GM23338 (cell line): Measurements from ENCODE around the gene ZNF593OS. TPM values are rescaled to one million over a fixed set of nuclear protein-coding genes. Genes with fewer than 3 reads are reported as not detected.

Experiments used
- ATAC-seq: fragments of 200-7000 bp; cut with Tn5 transposase; 3 replicates; pipeline ENCODE4 v1.9.1; 2020
- DNase-seq: peaks from one replicate; pipeline ENCODE4 v3.0.0-alpha.2; 2015; ENCODE audit warnings: low spot score
- H2AFZ ChIP-seq: fragments of 200-600 bp; sonication (generic); 2 replicates; pipeline ENCODE4 v1.8.0; 2016; ENCODE audit warnings: antibody characterized with exemption, mild to moderate bottlenecking, moderate library complexity
- H3F3A ChIP-seq: fragments of 200-600 bp; sonication (generic); replicated peaks from 2 replicates; pipeline ENCODE4 v1.8.0; 2017; ENCODE audit warnings: antibody characterized with exemption, mixed run types, low read depth
- H3K27ac ChIP-seq: fragments of 200-600 bp; sonication (generic); 2 replicates; pipeline ENCODE4 v1.6.1; 2016; ENCODE audit warnings: low read depth
- H3K27me3 ChIP-seq: fragments of 200-600 bp; sonication (generic); 2 replicates; pipeline ENCODE4 v1.8.0; 2016; ENCODE audit warnings: mild to moderate bottlenecking, mixed run types, moderate library complexity; ENCODE audit not compliant: insufficient read depth
- H3K36me3 ChIP-seq: fragments of 200-600 bp; sonication (generic); 2 replicates; pipeline ENCODE4 v1.8.0; 2016; ENCODE audit warnings: mild to moderate bottlenecking; ENCODE audit not compliant: insufficient read depth
- H3K4me1 ChIP-seq: fragments of 200-600 bp; sonication (generic); 2 replicates; pipeline ENCODE4 v1.8.0; 2016; ENCODE audit warnings: mild to moderate bottlenecking, moderate library complexity; ENCODE audit not compliant: insufficient read depth
- H3K4me2 ChIP-seq: fragments of 200-600 bp; sonication (generic); 2 replicates; pipeline ENCODE4 v1.7.1; 2017; ENCODE audit warnings: mixed run types
- H3K4me3 ChIP-seq: fragments of 200-600 bp; sonication (generic); 2 replicates; pipeline ENCODE4 v1.6.1; 2016; ENCODE audit warnings: mixed run types
- H3K79me2 ChIP-seq: fragments of 200-600 bp; sonication (generic); replicated peaks from 2 replicates; pipeline ENCODE4 v1.8.0; 2017; ENCODE audit warnings: mild to moderate bottlenecking; ENCODE audit not compliant: insufficient read depth
- H3K9me2 ChIP-seq: fragments of 200-600 bp; sonication (generic); 2 replicates; pipeline ENCODE4 v1.8.0; 2017; ENCODE audit not compliant: insufficient read depth
- H4K20me1 ChIP-seq: fragments of 200-600 bp; sonication (generic); replicated peaks from 2 replicates; pipeline ENCODE4 v1.8.0; 2017; ENCODE audit warnings: mild to moderate bottlenecking; ENCODE audit not compliant: insufficient read depth
- H3K27ac Mint-ChIP-seq: 2 replicates; pipeline ENCODE4 v1.8.0; 2020; ENCODE audit warnings: inconsistent platforms, mild to moderate bottlenecking, moderate library complexity, mixed read lengths
- H3K27me3 Mint-ChIP-seq: 3 replicates; pipeline ENCODE4 v1.8.0; 2022; ENCODE audit warnings: low read depth, mild to moderate bottlenecking, moderate library complexity, mixed read lengths, inconsistent platforms; ENCODE audit not compliant: insufficient read depth, poor library complexity
- H3K36me3 Mint-ChIP-seq: 3 replicates; pipeline ENCODE4 v1.8.0; 2021; ENCODE audit warnings: low read depth, mild to moderate bottlenecking, inconsistent platforms, moderate library complexity, mixed read lengths
- H3K4me1 Mint-ChIP-seq: 3 replicates; pipeline ENCODE4 v1.8.0; 2020; ENCODE audit warnings: mild to moderate bottlenecking, inconsistent platforms, mixed read lengths
- H3K4me3 Mint-ChIP-seq: 3 replicates; pipeline ENCODE4 v1.8.0; 2021; ENCODE audit warnings: moderate library complexity, mild to moderate bottlenecking, inconsistent platforms, mixed read lengths
- H3K9me3 Mint-ChIP-seq: 3 replicates; pipeline ENCODE4 v1.8.0; 2020; ENCODE audit warnings: moderate library complexity, mild to moderate bottlenecking, inconsistent platforms, mixed read lengths
- CREB1 ChIP-seq: fragments of 250-450 bp; sonication (Bioruptor Pico); IDR thresholded peaks from 2 replicates; pipeline ENCODE4 v1.5.0; 2020; ENCODE audit warnings: low read depth, mild to moderate bottlenecking, moderate library complexity
- EZH2 ChIP-seq: fragments of 200-600 bp; sonication (generic); IDR thresholded peaks from one replicate; pipeline ENCODE4 v1.8.0; 2017; ENCODE audit warnings: antibody characterized with exemption, mild to moderate bottlenecking, low read depth; ENCODE audit not compliant: unreplicated experiment
- EZH2phosphoT487 ChIP-seq: fragments of 200-600 bp; sonication (generic); IDR thresholded peaks from one replicate; pipeline ENCODE4 v1.8.1; 2018; ENCODE audit warnings: antibody characterized with exemption; ENCODE audit not compliant: unreplicated experiment
- JUNB ChIP-seq: IDR thresholded peaks from one replicate; pipeline ENCODE4 v1.6.1; 2016; ENCODE audit warnings: antibody characterized with exemption; ENCODE audit not compliant: unreplicated experiment
- NANOG ChIP-seq: IDR thresholded peaks from 2 replicates; pipeline ENCODE4 v1.6.1; 2016; ENCODE audit warnings: antibody characterized with exemption, borderline replicate concordance
- POLR2AphosphoS5 ChIP-seq: IDR thresholded peaks from 2 replicates; pipeline ENCODE4 v1.6.1; 2016; ENCODE audit warnings: antibody characterized with exemption, low read depth
- STAT1 ChIP-seq: IDR thresholded peaks from one replicate; pipeline ENCODE4 v1.6.1; 2016; ENCODE audit warnings: antibody characterized with exemption; ENCODE audit not compliant: unreplicated experiment
- ZNF114 ChIP-seq: fragments of 250-450 bp; sonication (Bioruptor Pico); IDR thresholded peaks from 2 replicates; pipeline ENCODE4 v1.5.0; 2020; ENCODE audit warnings: mild to moderate bottlenecking, moderate library complexity
- ZNF331 ChIP-seq: fragments of 250-450 bp; sonication (Bioruptor Pico); IDR thresholded peaks from 2 replicates; pipeline ENCODE4 v1.5.0; 2020; ENCODE audit warnings: low read depth, mild to moderate bottlenecking, moderate library complexity
- polyA plus RNA-seq: library from polyadenylated mRNA; unstranded; fragments of >200 nt; fragmentation: Nextera tagmentation; extraction: Ambion mirVana; gene quantifications from 2 replicates; pipeline ENCODE4 v1.2.1, GENCODE V29; 2016
- total RNA-seq: library from RNA; depleted of rRNA; stranded (reverse); fragments of >200 nt; shearing (Covaris generic); gene quantifications from 2 replicates; pipeline ENCODE4 v1.2.3, GENCODE V29; 2014
- TF ChIP-seq, protein P1 (sequence below): fragments of 250-450 bp; sonication (Bioruptor Pico); IDR thresholded peaks from 2 replicates; pipeline ENCODE4 v1.5.0; 2020; ENCODE audit warnings: mild to moderate bottlenecking, moderate library complexity
- TF ChIP-seq, protein P2 (sequence below): IDR thresholded peaks from 2 replicates; pipeline ENCODE4 v1.6.1; 2016; ENCODE audit warnings: antibody characterized with exemption
- TF ChIP-seq, protein P3 (sequence below), 2 experiments: fragments of 200-600 bp in 1 of 2; sonication (generic) in 1 of 2; conservative IDR thresholded peaks; 2 replicates each; pipeline versions ENCODE4 v1.5.1 to v1.6.1; 2016 to 2017; ENCODE audit warnings: antibody characterized with exemption in 2 of 2, low read depth in 2 of 2, mild to moderate bottlenecking in 2 of 2, moderate library complexity in 1 of 2
- TF ChIP-seq, protein P4 (sequence below): IDR thresholded peaks from one replicate; pipeline ENCODE4 v1.6.1; 2018; ENCODE audit warnings: antibody characterized with exemption; ENCODE audit not compliant: unreplicated experiment

The ZNF593OS gene
- total and polyA plus RNA-seq, 2 experiments from 2014 or later: 1.1 TPM; not detected in 1

DNA sequence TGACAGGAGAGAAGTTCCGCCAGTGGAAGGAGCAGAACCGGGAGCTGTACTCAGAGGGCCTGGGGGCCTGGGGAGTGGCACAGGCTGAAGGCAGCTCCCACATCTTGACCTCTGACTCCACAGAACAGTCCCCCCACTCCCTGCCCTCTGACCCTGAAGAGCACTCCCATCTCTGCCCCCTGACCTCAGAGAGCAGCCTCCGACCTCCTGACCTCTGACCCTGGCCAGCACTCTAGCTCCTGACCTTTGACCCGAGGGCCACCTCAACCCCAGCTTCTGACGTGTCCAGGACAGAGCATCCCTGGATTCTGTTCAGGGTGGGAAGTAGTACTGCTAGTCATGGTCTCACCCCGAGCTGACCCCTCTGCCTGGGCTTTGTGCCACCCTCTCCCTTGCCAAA lies 17.7 kb upstream of the ZNF593OS start:
- Histone ChIP-seq H3F3A (0 out of 2 replicates have a peak, but pooled peaks cover 4% of the 10 kb centered on the region), H3K4me1 (no peaks in the 10 kb centered on the region), H3K79me2 (no peaks in the 10 kb centered on the region), H3K27ac (no peak overlapping the region), H3K36me3 (no peaks in the 10 kb centered on the region), H3K4me3 (no peak overlapping the region), H2AFZ (no peak overlapping the region), H3K9me2 (no peaks in the 10 kb centered on the region), H3K27me3 (no peaks in the 10 kb centered on the region), H3K4me2 (no peak overlapping the region), H4K20me1 (no peaks in the 10 kb centered on the region)
- H3K36me3 Mint-ChIP-seq: peaks cover 9% of the 10 kb centered on the region; the same call in 2 of the 3 replicates
- no peak for TF ChIP-seq NANOG
- no peak for TF ChIP-seq EZH2phosphoT487
- TF ChIP-seq EZH2: no peak
- no peak for TF ChIP-seq POLR2AphosphoS5
- TF ChIP-seq JUNB: no peak
- TF ChIP-seq, protein P1, sequence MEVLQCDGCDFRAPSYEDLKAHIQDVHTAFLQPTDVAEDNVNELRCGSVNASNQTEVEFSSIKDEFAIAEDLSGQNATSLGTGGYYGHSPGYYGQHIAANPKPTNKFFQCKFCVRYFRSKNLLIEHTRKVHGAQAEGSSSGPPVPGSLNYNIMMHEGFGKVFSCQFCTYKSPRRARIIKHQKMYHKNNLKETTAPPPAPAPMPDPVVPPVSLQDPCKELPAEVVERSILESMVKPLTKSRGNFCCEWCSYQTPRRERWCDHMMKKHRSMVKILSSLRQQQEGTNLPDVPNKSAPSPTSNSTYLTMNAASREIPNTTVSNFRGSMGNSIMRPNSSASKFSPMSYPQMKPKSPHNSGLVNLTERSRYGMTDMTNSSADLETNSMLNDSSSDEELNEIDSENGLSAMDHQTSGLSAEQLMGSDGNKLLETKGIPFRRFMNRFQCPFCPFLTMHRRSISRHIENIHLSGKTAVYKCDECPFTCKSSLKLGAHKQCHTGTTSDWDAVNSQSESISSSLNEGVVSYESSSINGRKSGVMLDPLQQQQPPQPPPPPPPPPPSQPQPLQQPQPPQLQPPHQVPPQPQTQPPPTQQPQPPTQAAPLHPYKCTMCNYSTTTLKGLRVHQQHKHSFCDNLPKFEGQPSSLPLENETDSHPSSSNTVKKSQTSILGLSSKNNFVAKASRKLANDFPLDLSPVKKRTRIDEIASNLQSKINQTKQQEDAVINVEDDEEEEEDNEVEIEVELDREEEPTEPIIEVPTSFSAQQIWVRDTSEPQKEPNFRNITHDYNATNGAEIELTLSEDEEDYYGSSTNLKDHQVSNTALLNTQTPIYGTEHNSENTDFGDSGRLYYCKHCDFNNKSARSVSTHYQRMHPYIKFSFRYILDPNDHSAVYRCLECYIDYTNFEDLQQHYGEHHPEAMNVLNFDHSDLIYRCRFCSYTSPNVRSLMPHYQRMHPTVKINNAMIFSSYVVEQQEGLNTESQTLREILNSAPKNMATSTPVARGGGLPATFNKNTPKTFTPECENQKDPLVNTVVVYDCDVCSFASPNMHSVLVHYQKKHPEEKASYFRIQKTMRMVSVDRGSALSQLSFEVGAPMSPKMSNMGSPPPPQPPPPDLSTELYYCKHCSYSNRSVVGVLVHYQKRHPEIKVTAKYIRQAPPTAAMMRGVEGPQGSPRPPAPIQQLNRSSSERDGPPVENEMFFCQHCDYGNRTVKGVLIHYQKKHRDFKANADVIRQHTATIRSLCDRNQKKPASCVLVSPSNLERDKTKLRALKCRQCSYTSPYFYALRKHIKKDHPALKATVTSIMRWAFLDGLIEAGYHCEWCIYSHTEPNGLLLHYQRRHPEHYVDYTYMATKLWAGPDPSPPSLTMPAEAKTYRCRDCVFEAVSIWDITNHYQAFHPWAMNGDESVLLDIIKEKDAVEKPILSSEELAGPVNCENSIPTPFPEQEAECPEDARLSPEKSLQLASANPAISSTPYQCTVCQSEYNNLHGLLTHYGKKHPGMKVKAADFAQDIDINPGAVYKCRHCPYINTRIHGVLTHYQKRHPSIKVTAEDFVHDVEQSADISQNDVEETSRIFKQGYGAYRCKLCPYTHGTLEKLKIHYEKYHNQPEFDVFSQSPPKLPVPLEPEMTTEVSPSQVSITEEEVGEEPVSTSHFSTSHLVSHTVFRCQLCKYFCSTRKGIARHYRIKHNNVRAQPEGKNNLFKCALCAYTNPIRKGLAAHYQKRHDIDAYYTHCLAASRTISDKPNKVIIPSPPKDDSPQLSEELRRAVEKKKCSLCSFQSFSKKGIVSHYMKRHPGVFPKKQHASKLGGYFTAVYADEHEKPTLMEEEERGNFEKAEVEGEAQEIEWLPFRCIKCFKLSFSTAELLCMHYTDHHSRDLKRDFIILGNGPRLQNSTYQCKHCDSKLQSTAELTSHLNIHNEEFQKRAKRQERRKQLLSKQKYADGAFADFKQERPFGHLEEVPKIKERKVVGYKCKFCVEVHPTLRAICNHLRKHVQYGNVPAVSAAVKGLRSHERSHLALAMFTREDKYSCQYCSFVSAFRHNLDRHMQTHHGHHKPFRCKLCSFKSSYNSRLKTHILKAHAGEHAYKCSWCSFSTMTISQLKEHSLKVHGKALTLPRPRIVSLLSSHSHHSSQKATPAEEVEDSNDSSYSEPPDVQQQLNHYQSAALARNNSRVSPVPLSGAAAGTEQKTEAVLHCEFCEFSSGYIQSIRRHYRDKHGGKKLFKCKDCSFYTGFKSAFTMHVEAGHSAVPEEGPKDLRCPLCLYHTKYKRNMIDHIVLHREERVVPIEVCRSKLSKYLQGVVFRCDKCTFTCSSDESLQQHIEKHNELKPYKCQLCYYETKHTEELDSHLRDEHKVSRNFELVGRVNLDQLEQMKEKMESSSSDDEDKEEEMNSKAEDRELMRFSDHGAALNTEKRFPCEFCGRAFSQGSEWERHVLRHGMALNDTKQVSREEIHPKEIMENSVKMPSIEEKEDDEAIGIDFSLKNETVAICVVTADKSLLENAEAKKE (CRISPR knock-in tag): no peak
- TF ChIP-seq CREB1 (CRISPR knock-in tag): no peak
- TF ChIP-seq ZNF331 (CRISPR knock-in tag): no peak
- TF ChIP-seq, protein P2, sequence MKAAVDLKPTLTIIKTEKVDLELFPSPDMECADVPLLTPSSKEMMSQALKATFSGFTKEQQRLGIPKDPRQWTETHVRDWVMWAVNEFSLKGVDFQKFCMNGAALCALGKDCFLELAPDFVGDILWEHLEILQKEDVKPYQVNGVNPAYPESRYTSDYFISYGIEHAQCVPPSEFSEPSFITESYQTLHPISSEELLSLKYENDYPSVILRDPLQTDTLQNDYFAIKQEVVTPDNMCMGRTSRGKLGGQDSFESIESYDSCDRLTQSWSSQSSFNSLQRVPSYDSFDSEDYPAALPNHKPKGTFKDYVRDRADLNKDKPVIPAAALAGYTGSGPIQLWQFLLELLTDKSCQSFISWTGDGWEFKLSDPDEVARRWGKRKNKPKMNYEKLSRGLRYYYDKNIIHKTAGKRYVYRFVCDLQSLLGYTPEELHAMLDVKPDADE: no peak
- no peak for TF ChIP-seq ZNF114 (CRISPR knock-in tag)
- TF ChIP-seq, protein P3, sequence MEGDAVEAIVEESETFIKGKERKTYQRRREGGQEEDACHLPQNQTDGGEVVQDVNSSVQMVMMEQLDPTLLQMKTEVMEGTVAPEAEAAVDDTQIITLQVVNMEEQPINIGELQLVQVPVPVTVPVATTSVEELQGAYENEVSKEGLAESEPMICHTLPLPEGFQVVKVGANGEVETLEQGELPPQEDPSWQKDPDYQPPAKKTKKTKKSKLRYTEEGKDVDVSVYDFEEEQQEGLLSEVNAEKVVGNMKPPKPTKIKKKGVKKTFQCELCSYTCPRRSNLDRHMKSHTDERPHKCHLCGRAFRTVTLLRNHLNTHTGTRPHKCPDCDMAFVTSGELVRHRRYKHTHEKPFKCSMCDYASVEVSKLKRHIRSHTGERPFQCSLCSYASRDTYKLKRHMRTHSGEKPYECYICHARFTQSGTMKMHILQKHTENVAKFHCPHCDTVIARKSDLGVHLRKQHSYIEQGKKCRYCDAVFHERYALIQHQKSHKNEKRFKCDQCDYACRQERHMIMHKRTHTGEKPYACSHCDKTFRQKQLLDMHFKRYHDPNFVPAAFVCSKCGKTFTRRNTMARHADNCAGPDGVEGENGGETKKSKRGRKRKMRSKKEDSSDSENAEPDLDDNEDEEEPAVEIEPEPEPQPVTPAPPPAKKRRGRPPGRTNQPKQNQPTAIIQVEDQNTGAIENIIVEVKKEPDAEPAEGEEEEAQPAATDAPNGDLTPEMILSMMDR (conservative IDR thresholded peaks at IDR 0.05; ENCODE audit: low read depth in 2 of 2): no peak
- no peak for TF ChIP-seq STAT1
- TF ChIP-seq, protein P4, sequence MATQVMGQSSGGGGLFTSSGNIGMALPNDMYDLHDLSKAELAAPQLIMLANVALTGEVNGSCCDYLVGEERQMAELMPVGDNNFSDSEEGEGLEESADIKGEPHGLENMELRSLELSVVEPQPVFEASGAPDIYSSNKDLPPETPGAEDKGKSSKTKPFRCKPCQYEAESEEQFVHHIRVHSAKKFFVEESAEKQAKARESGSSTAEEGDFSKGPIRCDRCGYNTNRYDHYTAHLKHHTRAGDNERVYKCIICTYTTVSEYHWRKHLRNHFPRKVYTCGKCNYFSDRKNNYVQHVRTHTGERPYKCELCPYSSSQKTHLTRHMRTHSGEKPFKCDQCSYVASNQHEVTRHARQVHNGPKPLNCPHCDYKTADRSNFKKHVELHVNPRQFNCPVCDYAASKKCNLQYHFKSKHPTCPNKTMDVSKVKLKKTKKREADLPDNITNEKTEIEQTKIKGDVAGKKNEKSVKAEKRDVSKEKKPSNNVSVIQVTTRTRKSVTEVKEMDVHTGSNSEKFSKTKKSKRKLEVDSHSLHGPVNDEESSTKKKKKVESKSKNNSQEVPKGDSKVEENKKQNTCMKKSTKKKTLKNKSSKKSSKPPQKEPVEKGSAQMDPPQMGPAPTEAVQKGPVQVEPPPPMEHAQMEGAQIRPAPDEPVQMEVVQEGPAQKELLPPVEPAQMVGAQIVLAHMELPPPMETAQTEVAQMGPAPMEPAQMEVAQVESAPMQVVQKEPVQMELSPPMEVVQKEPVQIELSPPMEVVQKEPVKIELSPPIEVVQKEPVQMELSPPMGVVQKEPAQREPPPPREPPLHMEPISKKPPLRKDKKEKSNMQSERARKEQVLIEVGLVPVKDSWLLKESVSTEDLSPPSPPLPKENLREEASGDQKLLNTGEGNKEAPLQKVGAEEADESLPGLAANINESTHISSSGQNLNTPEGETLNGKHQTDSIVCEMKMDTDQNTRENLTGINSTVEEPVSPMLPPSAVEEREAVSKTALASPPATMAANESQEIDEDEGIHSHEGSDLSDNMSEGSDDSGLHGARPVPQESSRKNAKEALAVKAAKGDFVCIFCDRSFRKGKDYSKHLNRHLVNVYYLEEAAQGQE: no peak
- ATAC-seq (no peak), DNase-seq (no peak)
- no peak overlapping the region for H3K4me3 Mint-ChIP-seq
- peaks cover 17% of the 10 kb centered on the region for H3K4me1 Mint-ChIP-seq
- peaks cover 13% of the 10 kb centered on the region for H3K27me3 Mint-ChIP-seq
- no peaks in the 10 kb centered on the region; the same call in 2 of the 3 replicates for H3K9me3 Mint-ChIP-seq
- H3K27ac Mint-ChIP-seq: no peak overlapping the region
